GM23338 (cell line): ENCODE measurements around the gene GRAMD4.

ENCODE experiments used
- CTCF ChIP-seq, 2 experiments: fragments of 200-600 bp in 1 of 2; sonication (generic) in 1 of 2; conservative IDR thresholded peaks; 2 replicates each; pipeline versions ENCODE4 v1.5.1 to v1.6.1; 2016 to 2017; ENCODE audit warnings: antibody characterized with exemption in 2 of 2, low read depth in 2 of 2, mild to moderate bottlenecking in 2 of 2, moderate library complexity in 1 of 2
- EZH2 ChIP-seq: fragments of 200-600 bp; sonication (generic); IDR thresholded peaks from one replicate; pipeline ENCODE4 v1.8.0; 2017; ENCODE audit warnings: antibody characterized with exemption, mild to moderate bottlenecking, low read depth; ENCODE audit not compliant: unreplicated experiment
- EZH2phosphoT487 ChIP-seq: fragments of 200-600 bp; sonication (generic); IDR thresholded peaks from one replicate; pipeline ENCODE4 v1.8.1; 2018; ENCODE audit warnings: antibody characterized with exemption; ENCODE audit not compliant: unreplicated experiment
- JUNB ChIP-seq: IDR thresholded peaks from one replicate; pipeline ENCODE4 v1.6.1; 2016; ENCODE audit warnings: antibody characterized with exemption; ENCODE audit not compliant: unreplicated experiment
- POLR2AphosphoS5 ChIP-seq: IDR thresholded peaks from 2 replicates; pipeline ENCODE4 v1.6.1; 2016; ENCODE audit warnings: antibody characterized with exemption, low read depth

GRCh38 chr22:46673205-46673604, 53.0 kb downstream of the GRAMD4 start:
- TF ChIP-seq CTCF (conservative IDR thresholded peaks at IDR 0.05; ENCODE audit: low read depth in 2 of 2) = no peak
- no peak for TF ChIP-seq EZH2
- TF ChIP-seq JUNB = no peak
- TF ChIP-seq EZH2phosphoT487 = no peak
- TF ChIP-seq POLR2AphosphoS5 = no peak
